ENCODE measurements around the gene AXL. TPM values are rescaled to one million over a fixed set of nuclear protein-coding genes. Genes with fewer than 3 reads are reported as not detected.

AXL gene
- polyA plus RNA-seq, 3 donors = 2.5 to 26.0 (median 24.0) TPM

Other genes with a start within 250 kb of the AXL start
- gene CYP2B6, start 227.9 kb upstream of the AXL start, polyA plus RNA-seq = not detected
- gene CYP2A13, start 130.8 kb upstream of the AXL start, polyA plus RNA-seq = not detected
- not detected for gene CYP2F1, start 104.8 kb upstream of the AXL start, polyA plus RNA-seq
- 1 to 10 TPM in 1 of 3 donors, under 1 TPM in 2; 0.30 to 5.1 (median 0.67) TPM for gene CYP2S1, start 26.0 kb upstream of the AXL start, polyA plus RNA-seq
- 100 to 1,000 TPM in 1 of 3 donors, 10 to 100 TPM in 2; 47.6 to 129 (median 87.1) TPM for gene HNRNPUL1, start 45.1 kb downstream of the AXL start, polyA plus RNA-seq
- gene CCDC97, start 90.9 kb downstream of the AXL start, polyA plus RNA-seq = 10 to 100 TPM; 10.3 to 17.0 (median 15.3) TPM
- gene TGFB1, start 134.7 kb downstream of the AXL start, polyA plus RNA-seq = 10 to 100 TPM in 2 of 3 donors, 1 to 10 TPM in 1; 5.6 to 25.9 (median 24.0) TPM
- 1 to 10 TPM; 6.1 to 9.4 (median 6.4) TPM for gene B9D2, start 144.9 kb downstream of the AXL start, polyA plus RNA-seq
- gene TMEM91, start 157.3 kb downstream of the AXL start, polyA plus RNA-seq = 10 to 100 TPM; 10.2 to 24.2 (median 12.2) TPM
- 10 to 100 TPM; 18.4 to 40.2 (median 33.1) TPM for gene EXOSC5, start 178.1 kb downstream of the AXL start, polyA plus RNA-seq
- gene BCKDHA, start 178.6 kb downstream of the AXL start, polyA plus RNA-seq = 10 to 100 TPM; 42.6 to 61.2 (median 49.3) TPM
- gene B3GNT8, start 208.2 kb downstream of the AXL start, polyA plus RNA-seq = 1 to 10 TPM in 2 of 3 donors, under 1 TPM in 1; 0.89 to 2.0 (median 1.6) TPM
- gene DMAC2, start 220.7 kb downstream of the AXL start, polyA plus RNA-seq = 10 to 100 TPM; 28.4 to 45.2 (median 35.3) TPM
- not detected for gene ERICH4, start 223.9 kb downstream of the AXL start, polyA plus RNA-seq